Endothelial cell of umbilical vein (primary cell): ENCODE results near the gene ZNF438. TPM values are rescaled to one million over a fixed set of nuclear protein-coding genes. Genes with fewer than 3 reads are reported as not detected.

ENCODE experiments used
- BruUV-seq: library from RNA; stranded (reverse); fragments of 400-500 nt; replicated peaks from 2 replicates; lab custom pipeline; 2021; lab: Mats Ljungman, UMichigan
- CTCF ChIA-PET: fragments of 300-600, 350-600 bp; sonication (Branson Sonifier 250); formaldehyde crosslinking; loops from one replicate; lab custom pipeline; 2021; ENCODE audit warnings: antibody characterized with exemption, inconsistent platforms; lab: Charles Lee
- POLR2A ChIA-PET: fragments of 300-600, 350-600 bp; sonication (Branson Sonifier 250); formaldehyde crosslinking; loops from one replicate; lab custom pipeline; 2021; ENCODE audit warnings: antibody characterized with exemption, inconsistent platforms; lab: Charles Lee
- DNase-seq: peaks from one replicate; pipeline ENCODE4 v3.0.0-alpha.2; 2011; ENCODE audit warnings: low read depth, low spot score
- FAIRE-seq: peaks from 2 replicates; lab custom pipeline; 2011; peaks lifted over from hg19 to GRCh38; lab: Jason Lieb, UNC
- H2AFZ ChIP-seq: 2 replicates; pipeline ENCODE4 v1.6.0; 2012; ENCODE audit warnings: low read depth, low read length, control low read depth, inconsistent platforms
- H3K27ac ChIP-seq: 2 replicates; pipeline ENCODE4 v1.5.1; 2011; ENCODE audit warnings: low read depth, mild to moderate bottlenecking, control low read depth, low read length, moderate library complexity; ENCODE audit not compliant: insufficient read depth
- H3K27me3 ChIP-seq, 2 experiments: 2 replicates each; pipeline versions ENCODE4 v1.6.0 to v1.6.1; 2011; ENCODE audit warnings: low read length in 2 of 2, mixed read lengths in 1 of 2; ENCODE audit not compliant: control insufficient read depth in 2 of 2, insufficient read depth in 2 of 2
- H3K36me3 ChIP-seq, 2 experiments: 2 replicates in 1 of 2; 3 replicates in 1 of 2; pipeline ENCODE4 v1.5.1; 2011; ENCODE audit warnings: low read length in 2 of 2, mild to moderate bottlenecking in 1 of 2, moderate library complexity in 1 of 2; ENCODE audit not compliant: control insufficient read depth in 2 of 2, insufficient read depth in 2 of 2; ENCODE audit errors: extremely low read depth in 1 of 2
- H3K4me1 ChIP-seq: 3 replicates; pipeline ENCODE4 v1.5.1; 2011; ENCODE audit warnings: mild to moderate bottlenecking, low read length; ENCODE audit not compliant: control insufficient read depth, insufficient read depth; ENCODE audit errors: extremely low read depth
- H3K4me2 ChIP-seq: 2 replicates; pipeline ENCODE4 v1.6.1; 2011; ENCODE audit warnings: low read length, control low read depth, mixed read lengths; ENCODE audit not compliant: insufficient read depth
- H3K4me3 ChIP-seq, 3 experiments: fragments of 200-600 bp in 1 of 3; sonication (generic), shearing (Covaris generic) in 1 of 3; replicated peaks in 1 of 3; 2 replicates each; pipeline ENCODE4 v1.5.1; 2011 to 2016; ENCODE audit warnings: control low read depth in 3 of 3, low read length in 3 of 3, mild to moderate bottlenecking in 2 of 3, inconsistent platforms in 1 of 3, low read depth in 1 of 3, moderate library complexity in 1 of 3; ENCODE audit not compliant: insufficient read depth in 1 of 3
- H3K79me2 ChIP-seq: 2 replicates; pipeline ENCODE4 v1.6.0; 2012; ENCODE audit warnings: low read length, inconsistent platforms; ENCODE audit not compliant: control insufficient read depth, insufficient read depth
- H3K9ac ChIP-seq: replicated peaks from 2 replicates; pipeline ENCODE3; 2011; ENCODE audit warnings: low read length, control low read depth; ENCODE audit not compliant: insufficient read depth; ENCODE audit errors: extremely low read depth
- H3K9me1 ChIP-seq: replicated peaks from 3 replicates; pipeline ENCODE4 v1.6.0; 2011; ENCODE audit warnings: mild to moderate bottlenecking, low read length; ENCODE audit not compliant: control insufficient read depth, insufficient read depth; ENCODE audit errors: extremely low read depth
- H3K9me3 ChIP-seq: replicated peaks from 2 replicates; pipeline ENCODE4 v1.5.1; 2012; ENCODE audit warnings: low read length, inconsistent platforms; ENCODE audit not compliant: control insufficient read depth, insufficient read depth
- H4K20me1 ChIP-seq: replicated peaks from 2 replicates; pipeline ENCODE3; 2011; ENCODE audit warnings: mild to moderate bottlenecking, low read length; ENCODE audit not compliant: control insufficient read depth, insufficient read depth; ENCODE audit errors: extremely low read depth
- CTCF ChIP-seq, 2 donors: IDR thresholded peaks; 1 replicate in 1 of 2; 2 replicates in 1 of 2; pipeline ENCODE4 v1.5.1; 2011; ENCODE audit warnings: low read length in 2 of 2, mild to moderate bottlenecking in 2 of 2, moderate library complexity in 2 of 2, control low read depth in 1 of 2, inconsistent platforms in 1 of 2, low read depth in 1 of 2; ENCODE audit not compliant: insufficient read depth in 1 of 2; ENCODE audit errors: extremely low read depth in 1 of 2
- EZH2 ChIP-seq: IDR thresholded peaks from 2 replicates; pipeline ENCODE4 v1.6.1; 2012; ENCODE audit warnings: borderline replicate concordance, low read depth, mild to moderate bottlenecking, moderate library complexity, low read length, inconsistent platforms; ENCODE audit not compliant: severe bottlenecking
- FOS ChIP-seq: IDR thresholded peaks from 2 replicates; pipeline ENCODE4 v1.6.1; 2011; ENCODE audit warnings: mild to moderate bottlenecking, low read length, moderate library complexity, borderline replicate concordance; ENCODE audit not compliant: insufficient read depth
- GATA2 ChIP-seq: IDR thresholded peaks from 2 replicates; pipeline ENCODE4 v1.7.0; 2011; ENCODE audit warnings: low read depth, mild to moderate bottlenecking, moderate library complexity, mixed read lengths, low read length; ENCODE audit not compliant: insufficient read length, insufficient read depth
- JUN ChIP-seq: IDR thresholded peaks from 2 replicates; pipeline ENCODE4 v1.6.1; 2011; ENCODE audit warnings: borderline replicate concordance, low read depth; ENCODE audit not compliant: insufficient read length, insufficient read depth
- MAX ChIP-seq: IDR thresholded peaks from 2 replicates; pipeline ENCODE4 v1.6.1; 2011; ENCODE audit not compliant: insufficient read depth, insufficient read length
- MYC ChIP-seq: IDR thresholded peaks from one replicate; pipeline ENCODE4 v1.6.1; 2011; ENCODE audit warnings: mild to moderate bottlenecking, low read depth, low read length
- POLR2A ChIP-seq: IDR thresholded peaks from 2 replicates; pipeline ENCODE4 v1.6.1; 2012; ENCODE audit warnings: low read depth, mild to moderate bottlenecking, control low read depth, low read length
- POLR2AphosphoS5 ChIP-seq: IDR thresholded peaks from 2 replicates; pipeline ENCODE4 v1.6.1; 2012; ENCODE audit warnings: low read depth, mild to moderate bottlenecking, control low read depth, low read length, moderate library complexity; ENCODE audit not compliant: insufficient read depth
- dilution Hi-C: fragments of 300-500 bp; cut with MboI; formaldehyde crosslinking; loops from one replicate; pipeline ENCODE4 v1.15.0; 2019; ENCODE audit warnings: low sequenced_read_pairs; ENCODE audit not compliant: extremely low pct_ligation_motif_present
- intact Hi-C: fragments of 100-400 bp; cut with micrococcal nuclease; formaldehyde crosslinking; loops from one replicate; pipeline ENCODE4 v1.10.0; 2022
- polyA plus RNA-seq, 4 experiments: library from polyadenylated mRNA; depleted of rRNA in 3 of 4; stranded (reverse) in 3 of 4; unstranded in 1 of 4; fragments of >200 nt; gene quantifications; 2 replicates each; pipeline versions ENCODE4 v1.2.1 to v1.2.3, GENCODE V29; 2011 to 2012; ENCODE audit warnings: missing spikeins in 1 of 4
- total RNA-seq: library from RNA; stranded (reverse); gene quantifications from 2 replicates; pipeline ENCODE4 v1.2.3, GENCODE V29; 2021

ZNF438 gene
- total and polyA plus RNA-seq, 2 donors (not counting 3 experiments of a cell fraction or from before 2014, with no cell fraction given): 7.2 to 15.1 TPM

- H3K27ac ChIP-seq: no peak overlapping the region
- no peaks in the 10 kb centered on the region for H3K9me3 ChIP-seq
- intact Hi-C loops: no loop called here
- H2AFZ ChIP-seq: no peak overlapping the region
- dilution Hi-C loops: no loop called here
- ChIA-PET POLR2A (no interaction called here), CTCF (no interaction called here)
- peaks cover 10% of the 10 kb centered on the region for H3K4me1 ChIP-seq
- H3K79me2 ChIP-seq: no peaks in the 10 kb centered on the region
- H3K4me3 ChIP-seq: no peak overlapping the region
- H3K36me3 ChIP-seq: no peaks in the 10 kb centered on the region
- no TSS peak for BruUV-seq
- H3K4me2 ChIP-seq: no peak overlapping the region
- H3K27me3 ChIP-seq: no peaks in the 10 kb centered on the region
- H3K9ac ChIP-seq: no peak overlapping the region
- DNase-seq: no peak
- no peaks in the 10 kb centered on the region for H3K9me1 ChIP-seq
- TF ChIP-seq POLR2A: no peak
- no peak for TF ChIP-seq FOS
- no peak for TF ChIP-seq POLR2AphosphoS5
- H4K20me1 ChIP-seq: no peaks in the 10 kb centered on the region
- FAIRE-seq: no peak
These were observed 166.3 kb downstream of the ZNF438 start for GRCh38 chr10:30865141-30865926.

- no peaks in the 10 kb centered on the region for H3K9me1 ChIP-seq
- H3K27ac ChIP-seq: no peak overlapping the region
- H3K36me3 ChIP-seq: no peaks in the 10 kb centered on the region
- no peak overlapping the region for H3K9ac ChIP-seq
- no peak for TF ChIP-seq FOS
- TF ChIP-seq POLR2A: no peak
- TF ChIP-seq JUN: no peak
- TF ChIP-seq POLR2AphosphoS5: no peak
- TF ChIP-seq MAX: no peak
- TF ChIP-seq CTCF (IDR thresholded peaks at IDR 0.05; ENCODE audit: extremely low read depth in 1 of 2, insufficient read depth in 1 of 2, low read depth in 1 of 2, low read length in 2 of 2): no peak
- no peak for TF ChIP-seq GATA2
- no peak for TF ChIP-seq EZH2
- no peak for TF ChIP-seq MYC
- no peak for DNase-seq
- POLR2A ChIA-PET: no interaction called here
- H3K4me3 ChIP-seq: no peak overlapping the region
- no TSS peak for BruUV-seq
- peaks cover 27% of the 10 kb centered on the region for H3K4me1 ChIP-seq
- no peak for FAIRE-seq
- intact Hi-C loops (no loop called here), dilution Hi-C loops (no loop called here)
- no peak overlapping the region for H3K4me2 ChIP-seq
- H3K27me3 ChIP-seq: no peaks in the 10 kb centered on the region
- H3K79me2 ChIP-seq: no peaks in the 10 kb centered on the region
- H2AFZ ChIP-seq: no peak overlapping the region
- CTCF ChIA-PET: interaction anchor here (1.2 kb wide), 1 partner anchor 14 kb away, joined by 3 read pairs; no protein-coding TSS in a partner anchor
- no peaks in the 10 kb centered on the region for H4K20me1 ChIP-seq
- H3K9me3 ChIP-seq: no peaks in the 10 kb centered on the region
These were observed 168.0 kb downstream of the ZNF438 start for GRCh38 chr10:30863516-30864210.
